Lower leg skin (tissue), 3 donors: ENCODE measurements around the gene ACSF3.

Source experiments
- POLR2A ChIP-seq, 2 donors: fragments of 450-650 bp; IDR thresholded peaks; one replicate each; pipeline ENCODE4 v1.6.1; 2016 to 2017; ENCODE audit warnings: antibody characterized with exemption in 2 of 2, mild to moderate bottlenecking in 1 of 2, moderate library complexity in 1 of 2
- TF ChIP-seq, protein P1 (sequence below), 3 donors: fragments of 450-650 bp; IDR thresholded peaks; one replicate each; pipeline ENCODE4 v1.5.1; 2016; ENCODE audit warnings: antibody characterized with exemption in 3 of 3, mild to moderate bottlenecking in 3 of 3, moderate library complexity in 2 of 3

- TF ChIP-seq POLR2A (IDR thresholded peaks at IDR 0.05): no peak
- TF ChIP-seq, protein P1, sequence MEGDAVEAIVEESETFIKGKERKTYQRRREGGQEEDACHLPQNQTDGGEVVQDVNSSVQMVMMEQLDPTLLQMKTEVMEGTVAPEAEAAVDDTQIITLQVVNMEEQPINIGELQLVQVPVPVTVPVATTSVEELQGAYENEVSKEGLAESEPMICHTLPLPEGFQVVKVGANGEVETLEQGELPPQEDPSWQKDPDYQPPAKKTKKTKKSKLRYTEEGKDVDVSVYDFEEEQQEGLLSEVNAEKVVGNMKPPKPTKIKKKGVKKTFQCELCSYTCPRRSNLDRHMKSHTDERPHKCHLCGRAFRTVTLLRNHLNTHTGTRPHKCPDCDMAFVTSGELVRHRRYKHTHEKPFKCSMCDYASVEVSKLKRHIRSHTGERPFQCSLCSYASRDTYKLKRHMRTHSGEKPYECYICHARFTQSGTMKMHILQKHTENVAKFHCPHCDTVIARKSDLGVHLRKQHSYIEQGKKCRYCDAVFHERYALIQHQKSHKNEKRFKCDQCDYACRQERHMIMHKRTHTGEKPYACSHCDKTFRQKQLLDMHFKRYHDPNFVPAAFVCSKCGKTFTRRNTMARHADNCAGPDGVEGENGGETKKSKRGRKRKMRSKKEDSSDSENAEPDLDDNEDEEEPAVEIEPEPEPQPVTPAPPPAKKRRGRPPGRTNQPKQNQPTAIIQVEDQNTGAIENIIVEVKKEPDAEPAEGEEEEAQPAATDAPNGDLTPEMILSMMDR (IDR thresholded peaks at IDR 0.05): no peak
These were observed 21.7 kb downstream of the ACSF3 start for GRCh38 chr16:89115216-89115861.
